GM12892 (cell line): ENCODE data around the gene SIPA1L3.

Experiments
- POLR2A ChIP-seq: IDR thresholded peaks from 2 replicates; pipeline ENCODE4 v1.6.1; 2011; ENCODE audit warnings: low read depth, low read length, control low read depth
- TAF1 ChIP-seq: IDR thresholded peaks from 2 replicates; pipeline ENCODE4 v1.6.1; 2011; ENCODE audit warnings: low read depth, mild to moderate bottlenecking, control low read depth, low read length, borderline replicate concordance

GRCh38 chr19:38143847-38144246 lies 236.8 kb downstream of the SIPA1L3 start:
- TF ChIP-seq POLR2A (no peak), TAF1 (no peak)
